HG03442 (cell line): ENCODE measurements around the gene EIPR1.
A peak's percentile ranks its signal among the peaks of the same experiment; 100 is the strongest.

Source experiments
- ATAC-seq: cut with Tn5 transposase; IDR thresholded peaks from one replicate; pipeline ENCODE4 v1.9.1; 2021; ENCODE audit warnings: mild to moderate bottlenecking, moderate library complexity; ENCODE audit not compliant: unreplicated experiment

EIPR1 gene

GRCh38 chr2:3256605-3257004 is 121.0 kb downstream of the EIPR1 start:
- no peak for ATAC-seq

- ATAC-seq = no peak
Observed at GRCh38 chr2:3256157-3256556, 121.5 kb downstream of the EIPR1 start.

DNA sequence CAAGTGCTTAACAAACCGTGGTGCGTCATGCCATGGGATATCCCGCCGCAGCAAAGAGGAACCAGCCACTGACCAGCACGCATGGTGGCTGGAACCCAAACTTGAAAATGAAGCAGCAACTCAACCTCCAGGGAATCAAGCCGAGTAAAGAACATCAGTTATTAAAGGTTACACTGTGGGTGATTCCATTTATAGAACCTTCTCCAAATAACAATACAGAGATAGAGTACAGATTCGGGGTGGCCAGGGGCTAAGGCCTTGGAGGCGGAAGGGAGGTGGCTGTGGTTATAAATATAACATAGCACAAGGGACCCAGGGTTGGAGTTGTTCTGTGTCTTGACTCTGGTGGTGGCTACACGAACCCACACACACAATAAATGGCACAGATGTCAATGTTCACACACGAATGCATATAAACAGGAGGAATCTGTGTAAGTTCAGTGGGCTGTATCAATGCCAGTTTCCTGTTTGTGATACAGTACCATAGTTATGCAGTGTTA is 123.1 kb downstream of the EIPR1 start:
- ATAC-seq = peak; percentile 76

- ATAC-seq = no peak
Observed at GRCh38 chr2:3253913-3254441, 123.6 kb downstream of the EIPR1 start.

GRCh38 chr2:3251946-3252345 is 125.7 kb downstream of the EIPR1 start:
- no peak for ATAC-seq

DNA sequence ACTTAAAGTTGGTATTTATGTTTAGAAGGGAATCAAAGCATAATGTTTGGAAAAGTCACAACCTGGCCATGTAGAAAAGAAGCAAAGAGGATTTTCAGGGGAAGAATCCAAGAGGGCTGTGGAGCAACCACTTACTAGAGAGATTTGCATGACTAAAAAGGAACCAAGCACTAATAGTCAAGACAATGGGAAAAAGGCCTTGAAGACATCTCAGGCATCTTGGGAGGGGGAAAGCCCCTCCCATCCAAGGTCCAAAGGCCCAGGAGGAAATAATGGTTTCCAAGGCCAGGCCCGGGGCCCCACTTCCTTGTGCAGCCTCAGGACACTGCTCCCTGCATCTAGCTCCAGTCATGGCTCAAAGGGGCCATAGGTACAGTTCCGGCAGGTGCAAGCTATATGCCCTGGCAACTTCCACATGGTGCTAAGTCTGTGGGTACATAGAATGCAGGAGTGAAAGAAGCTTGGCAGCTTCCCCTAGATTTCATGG is 128.1 kb downstream of the EIPR1 start:
- ATAC-seq = no peak

- no peak for ATAC-seq
Observed at GRCh38 chr2:3248754-3249475, 128.7 kb downstream of the EIPR1 start.

GRCh38 chr2:3246928-3247714 is 130.5 kb downstream of the EIPR1 start:
- ATAC-seq = no peak

DNA sequence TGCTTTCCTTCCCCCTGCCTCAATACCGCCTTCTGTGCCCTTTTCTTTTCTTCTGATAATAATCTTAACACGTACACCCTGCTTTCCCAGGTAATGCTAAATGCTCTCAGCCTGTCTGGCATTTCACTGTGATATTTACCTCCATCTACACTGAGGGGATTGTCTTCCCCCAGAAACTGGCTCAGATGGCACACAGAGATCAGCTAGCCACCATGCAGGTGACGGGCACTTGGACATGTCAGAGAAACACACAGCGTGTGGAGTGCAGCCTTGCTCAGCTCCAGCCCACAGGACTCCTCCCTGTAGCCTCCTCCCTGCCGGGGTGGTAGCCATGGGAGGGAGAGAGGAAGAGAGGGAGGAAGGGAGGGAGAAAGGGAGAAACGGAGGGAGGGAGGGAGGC is 131.2 kb downstream of the EIPR1 start:
- no peak for ATAC-seq

DNA sequence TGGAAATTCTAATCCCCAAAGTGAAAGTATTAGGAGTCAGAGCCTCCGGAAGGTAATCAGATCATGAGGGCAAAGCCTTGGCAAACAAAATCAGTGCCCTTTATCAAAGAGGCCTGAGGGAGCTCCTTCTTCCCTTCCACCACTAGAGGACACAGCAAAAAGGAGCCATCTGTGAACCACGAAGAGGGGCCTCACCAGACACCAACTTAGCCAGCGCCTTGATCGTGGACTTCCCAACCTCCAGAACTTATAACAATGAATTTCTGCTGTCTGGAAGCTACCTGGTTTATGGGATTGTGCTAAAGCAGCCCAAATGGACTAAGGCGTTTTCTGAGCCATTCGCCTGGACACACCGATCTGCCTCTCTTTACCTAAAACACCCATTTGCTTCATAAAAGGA is 133.1 kb downstream of the EIPR1 start:
- ATAC-seq = no peak

DNA sequence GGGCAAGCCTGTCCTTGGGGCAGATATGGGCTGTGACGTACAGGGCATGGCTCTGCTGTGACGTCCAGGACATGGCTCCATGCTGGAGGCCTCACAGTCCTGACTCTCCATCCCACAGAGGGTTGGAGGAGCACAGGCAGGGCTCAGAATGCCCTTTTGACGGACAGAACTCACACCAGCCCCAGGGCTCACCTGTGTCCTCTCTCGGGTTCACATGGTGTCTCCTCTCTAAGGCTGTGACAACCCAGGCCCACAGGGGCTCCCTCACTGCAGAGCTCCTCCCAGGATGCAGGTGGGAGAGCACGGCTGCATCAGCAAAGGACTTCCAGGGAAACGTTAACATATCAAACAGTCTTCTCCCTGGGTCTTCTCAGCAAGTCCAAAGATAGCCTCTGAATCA is 133.8 kb downstream of the EIPR1 start:
- no peak for ATAC-seq

DNA sequence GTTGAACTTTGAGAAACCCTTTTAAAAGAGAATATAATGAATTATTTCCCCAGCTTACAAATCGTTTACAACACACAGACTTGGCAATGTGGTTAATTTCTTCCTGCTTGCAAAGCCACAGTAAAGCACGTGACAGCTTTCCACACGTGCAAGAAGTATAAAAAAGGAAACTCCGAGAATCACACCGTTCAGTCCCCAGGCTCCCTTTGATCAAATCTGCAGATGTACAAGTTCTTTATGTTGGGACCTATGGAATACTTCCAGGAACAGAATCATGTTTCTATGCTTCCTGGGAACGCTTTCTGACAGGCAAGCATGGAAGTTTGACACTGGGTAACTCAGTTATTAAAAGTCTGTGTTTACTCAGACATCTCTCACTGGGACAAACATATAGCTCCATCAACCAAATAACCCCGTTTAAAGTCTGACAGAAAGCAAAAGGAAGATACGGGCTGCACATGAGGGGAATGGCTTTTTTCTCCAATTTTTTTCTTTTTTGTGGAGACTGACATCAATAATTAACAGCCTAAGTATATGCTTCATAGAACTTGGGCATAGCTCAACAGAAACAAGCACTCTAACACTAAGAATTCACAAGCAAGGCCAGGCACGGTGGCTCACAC is 134.8 kb downstream of the EIPR1 start:
- ATAC-seq = peak; percentile 78

DNA sequence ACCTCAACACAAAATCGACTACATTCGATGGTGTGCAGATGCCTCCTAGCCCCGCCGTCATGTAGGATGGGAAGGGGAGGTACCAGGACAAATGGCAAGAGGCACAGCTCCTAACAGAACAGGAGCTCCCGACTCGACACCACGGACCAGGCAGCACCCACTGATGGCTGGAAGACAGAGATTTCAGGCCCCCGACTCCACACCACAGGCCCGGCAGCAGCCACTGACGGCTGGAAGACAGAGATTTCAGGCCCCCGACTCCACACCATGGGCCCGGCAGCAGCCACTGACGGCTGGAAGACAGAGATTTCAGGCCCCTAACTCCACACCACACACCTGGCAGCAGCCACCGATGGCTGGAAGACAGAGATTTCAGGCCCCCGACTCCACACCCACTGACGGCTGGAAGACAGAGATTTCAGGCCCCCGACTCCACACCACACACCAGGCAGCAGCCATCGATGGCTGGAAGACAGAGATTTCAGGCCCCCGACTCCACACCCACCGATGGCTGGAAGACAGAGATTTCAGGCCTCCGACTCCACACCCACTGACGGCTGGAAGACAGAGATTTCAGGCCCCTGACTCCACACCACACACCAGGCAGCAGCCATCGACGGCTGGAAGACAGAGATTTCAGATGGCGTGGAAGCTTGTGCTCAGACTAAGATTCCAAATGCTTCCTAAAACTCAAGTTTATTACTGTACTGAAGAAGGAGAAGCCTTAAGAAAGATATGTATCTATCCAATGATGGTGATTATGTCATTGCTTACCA is 135.5 kb downstream of the EIPR1 start:
- ATAC-seq = no peak

DNA sequence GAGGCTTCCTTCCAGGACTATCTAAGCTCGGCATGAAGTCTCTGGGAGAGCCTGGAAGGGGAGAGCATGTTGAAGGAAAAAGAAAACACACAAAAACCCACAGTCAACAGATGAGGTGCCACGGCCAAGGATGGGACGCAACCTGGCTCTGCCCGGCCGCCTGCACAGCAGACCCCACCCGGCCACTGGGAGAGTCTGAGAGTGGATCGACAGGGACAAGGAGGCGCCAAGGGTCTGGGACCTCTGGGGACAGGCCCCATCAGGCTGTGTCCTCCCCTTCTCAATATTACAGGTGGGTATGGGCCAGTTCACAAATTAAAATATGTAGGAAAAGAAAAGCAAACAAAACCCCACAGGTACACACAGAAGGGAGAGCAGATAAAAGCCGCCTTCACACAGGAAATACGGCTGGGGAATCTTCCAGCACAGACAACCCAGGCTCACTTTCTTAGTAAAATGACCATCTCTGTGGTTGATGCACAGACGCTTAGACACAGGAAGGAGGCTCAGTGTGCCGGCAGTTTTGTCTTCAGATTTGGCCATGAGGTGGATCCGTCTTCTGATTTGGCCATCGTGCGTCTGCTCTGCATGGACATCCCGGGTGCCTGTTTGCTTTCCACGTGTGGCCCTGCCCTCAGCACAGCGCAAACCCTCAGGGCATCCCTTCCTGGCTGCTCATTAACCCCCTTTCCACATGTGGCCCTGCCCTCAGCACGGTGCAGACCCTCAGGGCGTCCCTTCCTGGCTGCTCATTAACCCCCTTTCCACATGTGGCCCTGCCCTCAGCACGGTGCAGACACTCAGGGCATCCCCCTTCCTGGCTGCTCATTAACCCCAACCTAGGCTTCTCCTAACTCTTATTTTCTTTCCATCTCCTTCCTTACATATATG is 138.4 kb downstream of the EIPR1 start:
- ATAC-seq = peak; percentile 80

- no peak for ATAC-seq
Observed at GRCh38 chr2:3236300-3237045, 141.1 kb downstream of the EIPR1 start.

DNA sequence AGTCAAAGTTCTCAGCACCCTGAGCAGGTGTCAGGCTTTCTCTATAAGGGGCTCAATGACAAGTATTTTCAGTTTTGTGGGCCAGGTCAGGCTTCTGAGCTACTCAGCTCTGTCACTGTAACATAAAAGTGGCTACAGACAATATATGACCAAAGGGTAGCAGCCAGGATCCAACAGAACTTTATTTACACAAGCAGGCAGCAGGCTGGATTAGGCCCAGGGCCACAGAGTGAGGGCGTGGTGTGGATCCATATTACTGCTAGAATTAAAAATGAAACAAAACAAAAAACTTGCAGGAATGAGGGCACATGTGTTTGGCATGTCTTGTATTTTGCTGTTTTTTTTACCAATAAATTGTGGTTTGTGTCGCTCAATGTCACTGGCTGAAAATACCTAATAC is 143.7 kb downstream of the EIPR1 start:
- ATAC-seq = no peak

DNA sequence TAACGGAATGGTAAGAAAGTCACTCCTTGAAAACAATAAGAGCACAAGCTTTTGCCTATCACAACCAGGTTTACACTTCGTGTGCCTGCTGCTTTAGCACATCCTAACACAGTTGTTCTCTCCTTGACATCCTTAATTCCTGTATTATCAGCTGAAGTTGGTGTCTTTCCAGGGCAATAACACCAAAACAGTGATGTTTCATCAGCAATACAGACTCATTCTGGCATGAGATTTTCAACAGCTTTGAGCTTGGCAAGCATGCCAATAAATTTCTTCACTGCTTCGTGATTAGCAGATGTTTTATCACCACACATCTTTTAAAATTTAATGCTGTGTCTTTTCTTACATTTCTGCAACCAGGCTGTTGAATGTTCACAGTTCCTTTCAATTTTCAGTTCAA is 148.4 kb downstream of the EIPR1 start:
- no peak for ATAC-seq

DNA sequence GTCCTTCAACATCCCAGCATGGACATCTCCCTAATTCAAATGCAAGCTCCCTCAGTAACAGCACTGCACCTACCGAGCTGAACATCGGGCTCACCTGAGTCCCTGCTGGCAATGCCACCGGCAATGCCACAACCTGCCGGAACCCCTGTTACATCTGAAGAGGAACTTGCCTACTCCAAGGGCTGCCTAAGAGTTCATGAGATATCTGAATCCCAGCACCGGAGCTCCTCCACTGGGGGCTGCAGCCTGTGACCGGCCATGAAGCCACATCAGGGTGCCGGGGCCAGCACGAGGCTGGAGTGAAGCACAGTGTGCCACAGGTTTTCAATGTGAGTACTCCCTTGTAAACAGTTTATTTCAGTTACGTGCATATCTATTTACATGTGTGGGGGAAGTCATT is 152.9 kb downstream of the EIPR1 start:
- ATAC-seq = no peak
